Panc1 (cell line): ENCODE measurements around the gene NADK2.

Source experiments
- CTCF ChIP-seq: fragments of 450-650 bp; IDR thresholded peaks from 2 replicates; pipeline ENCODE4 v1.5.1; 2017; ENCODE audit warnings: mild to moderate bottlenecking
- POLR2AphosphoS5 ChIP-seq: IDR thresholded peaks from 2 replicates; pipeline ENCODE4 v1.6.1; 2012; ENCODE audit warnings: mild to moderate bottlenecking, low read depth, low read length, moderate library complexity
- REST ChIP-seq, 2 experiments: IDR thresholded peaks; 2 replicates each; pipeline ENCODE4 v1.6.1; 2011 to 2012; ENCODE audit warnings: low read depth in 2 of 2, control low read depth in 1 of 2, low read length in 1 of 2, mild to moderate bottlenecking in 1 of 2, moderate library complexity in 1 of 2; ENCODE audit not compliant: insufficient read depth in 1 of 2
- SIN3A ChIP-seq: IDR thresholded peaks from 2 replicates; pipeline ENCODE4 v1.6.1; 2012; ENCODE audit warnings: low read depth, mild to moderate bottlenecking, low read length, moderate library complexity, borderline replicate concordance; ENCODE audit not compliant: insufficient read depth

GRCh38 chr5:36198281-36198680 lies 43.4 kb downstream of the NADK2 start:
- TF ChIP-seq CTCF (no peak), REST (IDR thresholded peaks at IDR 0.05; ENCODE audit: insufficient read depth in 1 of 2, low read depth in 2 of 2, low read length in 1 of 2) (no peak), POLR2AphosphoS5 (no peak), SIN3A (no peak)
